ENCODE results near the gene BORCS8.

Gene BORCS8

DNA sequence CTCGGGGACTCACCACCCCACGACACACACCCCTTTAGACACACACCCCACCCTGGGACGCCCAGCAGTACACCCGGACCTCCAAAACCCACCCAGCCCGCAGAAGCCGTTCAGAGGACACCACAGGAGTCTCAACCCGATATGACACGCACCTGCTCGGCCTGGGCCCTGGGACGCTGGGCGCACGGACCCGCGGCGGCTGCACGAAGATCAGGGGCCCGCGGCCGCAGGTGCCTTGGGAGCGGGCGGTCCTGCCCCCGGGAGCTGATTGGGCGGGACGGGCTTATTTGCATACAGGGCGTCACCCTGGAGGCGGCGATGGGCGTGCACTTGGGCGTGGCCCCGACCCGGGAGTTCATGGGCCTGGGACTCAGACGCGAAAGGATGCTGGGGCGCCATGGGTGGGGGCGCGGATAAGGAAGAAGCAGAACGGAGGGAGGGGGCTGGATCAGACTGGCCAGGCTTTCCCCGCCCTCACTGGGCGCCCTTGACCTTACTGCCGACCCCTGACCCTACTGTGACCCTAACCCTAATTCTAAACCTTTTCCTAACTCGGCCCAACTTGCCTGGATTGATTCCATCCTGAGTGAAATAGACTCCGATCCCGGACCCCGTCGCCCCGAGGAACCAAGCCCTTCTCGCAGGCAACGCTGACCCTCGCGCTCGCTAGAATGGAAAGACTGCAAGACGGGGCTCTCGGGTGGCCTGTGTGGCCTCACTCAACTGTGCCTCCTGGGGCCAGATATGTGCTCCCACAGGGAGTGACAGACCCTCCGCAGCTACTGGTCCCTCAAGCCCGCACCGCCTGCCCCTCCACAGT lies 21.7 kb downstream of the BORCS8 start, which contains the start of gene MEF2B:
MEF2B (minus strand) TSS at position 211 of the 820 bp plus-strand sequence. CDS start 19,528 bp downstream, outside the sequence.
- peak; percentile 74 for DNase-seq (ENCODE audit: low read depth)
- peak within 1 kb of the TSS; percentile 42 for H3K4me3 ChIP-seq (ENCODE audit: low read depth, low read length)
- TF ChIP-seq, protein P1, sequence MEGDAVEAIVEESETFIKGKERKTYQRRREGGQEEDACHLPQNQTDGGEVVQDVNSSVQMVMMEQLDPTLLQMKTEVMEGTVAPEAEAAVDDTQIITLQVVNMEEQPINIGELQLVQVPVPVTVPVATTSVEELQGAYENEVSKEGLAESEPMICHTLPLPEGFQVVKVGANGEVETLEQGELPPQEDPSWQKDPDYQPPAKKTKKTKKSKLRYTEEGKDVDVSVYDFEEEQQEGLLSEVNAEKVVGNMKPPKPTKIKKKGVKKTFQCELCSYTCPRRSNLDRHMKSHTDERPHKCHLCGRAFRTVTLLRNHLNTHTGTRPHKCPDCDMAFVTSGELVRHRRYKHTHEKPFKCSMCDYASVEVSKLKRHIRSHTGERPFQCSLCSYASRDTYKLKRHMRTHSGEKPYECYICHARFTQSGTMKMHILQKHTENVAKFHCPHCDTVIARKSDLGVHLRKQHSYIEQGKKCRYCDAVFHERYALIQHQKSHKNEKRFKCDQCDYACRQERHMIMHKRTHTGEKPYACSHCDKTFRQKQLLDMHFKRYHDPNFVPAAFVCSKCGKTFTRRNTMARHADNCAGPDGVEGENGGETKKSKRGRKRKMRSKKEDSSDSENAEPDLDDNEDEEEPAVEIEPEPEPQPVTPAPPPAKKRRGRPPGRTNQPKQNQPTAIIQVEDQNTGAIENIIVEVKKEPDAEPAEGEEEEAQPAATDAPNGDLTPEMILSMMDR (conservative IDR thresholded peaks at IDR 0.05; ENCODE audit: low read depth, low read length) = no peak

DNA sequence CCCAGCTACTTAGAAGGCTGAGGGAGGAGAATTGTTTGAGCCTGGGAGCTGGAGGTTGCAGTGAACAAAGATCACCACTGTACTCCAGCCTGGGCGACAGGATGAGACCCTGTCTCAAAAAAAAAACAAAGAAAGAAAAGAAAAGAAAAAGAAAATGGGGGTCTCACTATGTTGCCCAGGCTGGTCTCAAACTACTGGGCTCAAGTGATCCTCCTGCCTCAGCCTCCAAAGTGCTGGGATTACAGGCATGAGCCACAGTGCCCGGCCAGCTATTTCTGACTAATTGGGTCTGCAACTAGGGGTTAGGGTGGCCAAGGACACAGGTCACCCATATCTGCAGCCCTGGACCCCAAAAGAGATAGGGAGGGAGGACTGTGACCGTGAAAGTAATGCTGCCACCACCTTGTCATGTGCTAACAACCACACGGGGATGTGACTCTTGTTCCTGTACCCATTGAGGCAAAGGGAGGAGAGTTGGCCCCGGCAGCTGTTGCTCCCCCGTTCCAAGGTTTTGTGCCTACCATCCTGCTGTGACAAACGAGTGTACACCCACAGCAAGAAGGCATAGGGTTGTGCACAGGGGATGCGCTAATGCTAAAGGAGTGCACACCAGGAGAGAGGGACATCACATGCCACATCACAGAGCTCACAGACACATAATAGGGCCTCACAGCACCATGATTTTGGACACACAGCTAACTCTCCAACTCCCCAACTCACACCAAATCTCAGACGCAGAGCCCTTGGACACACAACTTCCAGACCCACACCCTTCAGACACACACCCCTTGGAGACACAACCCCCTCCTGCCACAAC lies 22.5 kb downstream of the BORCS8 start:
- TF ChIP-seq, protein P1 (conservative IDR thresholded peaks at IDR 0.05; ENCODE audit: low read depth, low read length) = no peak
- no peak for DNase-seq (ENCODE audit: low read depth)
- no peak overlapping the region for H3K4me3 ChIP-seq (ENCODE audit: low read depth, low read length)

DNA sequence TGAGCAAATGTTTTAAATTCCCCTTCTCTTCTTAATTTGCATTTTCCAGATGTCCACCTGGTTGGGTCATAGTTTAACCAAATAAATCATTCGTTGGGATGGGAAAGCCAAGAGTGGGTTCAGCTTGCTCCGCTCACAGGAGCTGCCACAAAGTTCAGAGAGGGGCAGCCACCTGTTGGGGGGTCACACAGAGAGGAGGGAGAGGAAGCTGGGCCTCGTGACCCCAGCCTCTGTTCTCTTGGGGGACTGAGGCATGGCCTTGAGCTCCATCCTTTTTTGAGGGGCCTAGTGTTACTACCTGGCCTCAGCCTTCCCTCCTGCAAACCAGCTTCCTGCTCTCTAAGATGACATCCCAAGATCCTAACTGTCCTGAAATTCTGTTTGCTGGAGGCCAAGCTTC lies 24.3 kb downstream of the BORCS8 start:
- H3K4me3 ChIP-seq (ENCODE audit: low read depth, low read length) = no peak overlapping the region
- DNase-seq (ENCODE audit: low read depth) = no peak
- TF ChIP-seq, protein P1 (conservative IDR thresholded peaks at IDR 0.05; ENCODE audit: low read depth, low read length) = no peak

DNA sequence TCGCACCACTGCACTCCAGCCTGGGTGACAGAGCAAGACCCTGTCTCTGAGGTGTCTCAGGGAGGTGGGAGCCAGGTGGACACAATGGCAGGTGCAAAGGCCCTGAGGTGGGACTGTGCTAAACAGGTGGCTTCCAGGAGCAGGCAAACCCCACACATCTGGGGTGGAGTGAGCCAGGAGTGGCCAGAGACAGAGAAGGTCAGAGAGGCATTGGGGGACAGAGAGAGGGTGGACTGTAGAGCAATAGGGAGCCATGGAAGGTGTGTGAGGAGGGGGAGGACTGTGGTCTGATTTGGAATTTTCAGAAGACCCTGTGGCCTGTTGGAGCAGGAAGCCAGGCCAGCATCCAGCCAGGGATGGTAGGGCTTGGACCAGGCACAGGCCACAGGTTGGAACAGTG lies 26.6 kb downstream of the BORCS8 start:
- H3K4me3 ChIP-seq (ENCODE audit: low read depth, low read length) = no peak overlapping the region
- TF ChIP-seq, protein P1 (conservative IDR thresholded peaks at IDR 0.05; ENCODE audit: low read depth, low read length) = no peak
- DNase-seq (ENCODE audit: low read depth) = no peak

DNA sequence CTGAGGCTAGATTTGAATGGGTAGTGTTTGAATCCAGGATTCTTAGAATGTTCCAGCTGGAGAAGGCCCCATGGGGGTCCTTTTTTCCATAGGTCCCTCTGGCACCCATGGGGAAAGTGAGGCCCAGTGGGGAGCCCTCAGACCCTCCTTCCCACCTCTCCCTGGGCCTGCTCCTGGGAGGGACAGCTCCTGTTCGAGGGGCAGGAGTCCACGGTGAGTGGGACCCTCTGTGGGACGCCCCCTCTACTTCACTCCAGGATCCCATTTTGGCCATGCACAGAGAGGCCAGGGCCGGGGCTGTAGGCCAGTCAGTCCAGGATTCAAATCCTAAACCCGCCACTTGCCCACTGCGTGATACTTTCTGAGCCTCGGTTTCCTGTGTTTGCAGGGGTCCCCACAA lies 29.5 kb downstream of the BORCS8 start:
- H3K4me3 ChIP-seq (ENCODE audit: low read depth, low read length) = no peak overlapping the region
- no peak for DNase-seq (ENCODE audit: low read depth)
- TF ChIP-seq, protein P1 (conservative IDR thresholded peaks at IDR 0.05; ENCODE audit: low read depth, low read length) = no peak

DNA sequence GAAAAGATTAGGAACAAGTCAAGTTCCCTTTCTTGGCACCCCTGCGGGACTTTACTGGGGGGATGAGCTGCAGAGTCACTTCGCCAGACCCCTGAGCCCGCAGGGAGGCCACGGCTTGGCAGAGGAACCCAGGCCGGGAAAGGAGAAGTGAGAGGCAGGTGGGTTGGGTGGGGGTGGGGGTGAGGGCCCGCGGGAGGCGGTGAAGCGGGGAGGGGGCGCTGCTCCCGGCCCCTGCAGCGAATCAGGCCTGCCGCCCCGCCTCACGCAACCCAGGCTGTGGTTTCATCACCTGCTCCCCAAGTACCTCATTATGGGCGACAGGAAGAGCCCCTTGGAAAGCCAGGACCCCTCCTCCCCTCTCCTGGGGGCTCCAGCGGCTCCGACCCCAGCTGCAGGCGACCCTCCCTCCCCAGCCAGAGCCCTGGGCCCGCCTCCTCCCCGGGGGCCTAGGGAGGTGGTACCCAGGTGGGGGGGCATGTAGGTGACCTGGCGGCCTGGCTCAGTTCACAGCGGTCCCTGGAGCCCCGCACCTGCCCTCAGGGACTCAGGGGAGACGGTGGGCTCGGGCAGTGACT lies 31.4 kb downstream of the BORCS8 start:
- H3K4me3 ChIP-seq (ENCODE audit: low read depth, low read length) = no peak overlapping the region
- TF ChIP-seq, protein P1 (conservative IDR thresholded peaks at IDR 0.05; ENCODE audit: low read depth, low read length) = no peak
- no peak for DNase-seq (ENCODE audit: low read depth)

All from choroid plexus epithelial cell (primary cell).